HG03354 (cell line): ENCODE measurements around the gene CSKMT.
A peak's percentile ranks its signal among the peaks of the same experiment; 100 is the strongest.
"Not testable (repeated sequence)": the region's sequence is repeated elsewhere in the genome, so short reads cannot be mapped to it uniquely, and the experiment has no call there.

Experiments used
- ATAC-seq: cut with Tn5 transposase; IDR thresholded peaks from one replicate; pipeline ENCODE4 v1.9.1; 2021; ENCODE audit warnings: mild to moderate bottlenecking; ENCODE audit not compliant: unreplicated experiment, poor library complexity, severe bottlenecking

Gene CSKMT

DNA sequence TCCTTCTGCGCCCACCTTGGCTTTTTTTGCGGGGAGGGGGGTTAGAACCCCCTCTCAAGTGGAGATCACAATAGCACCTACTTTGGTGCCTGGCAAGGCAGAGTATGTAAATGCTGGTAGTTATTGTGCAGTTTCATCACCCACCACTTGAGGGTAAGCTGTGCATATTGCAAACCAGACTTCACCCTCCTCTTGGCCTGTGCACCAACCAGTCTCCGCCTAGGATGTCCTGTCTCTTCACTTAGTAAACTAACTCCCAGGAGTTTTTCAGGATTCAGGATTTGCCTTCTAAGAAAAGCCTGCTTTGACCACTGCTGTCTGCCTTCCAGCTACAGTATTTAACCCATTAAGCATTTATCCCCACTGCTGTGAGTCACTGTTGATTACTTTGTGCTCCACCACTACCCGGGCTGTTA is 15.7 kb downstream of the CSKMT start:
- peak; percentile 68 for ATAC-seq

DNA sequence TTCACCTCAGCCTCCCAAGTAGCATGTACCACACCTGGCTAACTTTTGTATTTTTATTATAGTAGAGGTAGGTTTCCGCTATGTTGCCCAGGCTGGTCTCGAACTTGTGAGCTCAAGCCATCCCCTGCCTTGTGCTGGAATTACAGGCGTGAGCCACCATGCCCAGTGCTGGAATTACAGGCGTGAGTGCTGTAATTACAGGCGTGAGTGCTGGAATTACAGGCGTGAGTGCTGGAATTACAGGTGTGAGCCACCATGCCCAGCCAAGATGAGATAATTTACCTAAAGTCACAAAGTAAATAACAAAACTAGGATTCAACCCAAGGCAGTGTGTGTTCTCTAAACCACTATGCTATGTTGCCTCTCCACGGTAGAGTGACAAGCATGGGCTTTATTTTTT is 17.4 kb downstream of the CSKMT start:
- ATAC-seq, result no peak

DNA sequence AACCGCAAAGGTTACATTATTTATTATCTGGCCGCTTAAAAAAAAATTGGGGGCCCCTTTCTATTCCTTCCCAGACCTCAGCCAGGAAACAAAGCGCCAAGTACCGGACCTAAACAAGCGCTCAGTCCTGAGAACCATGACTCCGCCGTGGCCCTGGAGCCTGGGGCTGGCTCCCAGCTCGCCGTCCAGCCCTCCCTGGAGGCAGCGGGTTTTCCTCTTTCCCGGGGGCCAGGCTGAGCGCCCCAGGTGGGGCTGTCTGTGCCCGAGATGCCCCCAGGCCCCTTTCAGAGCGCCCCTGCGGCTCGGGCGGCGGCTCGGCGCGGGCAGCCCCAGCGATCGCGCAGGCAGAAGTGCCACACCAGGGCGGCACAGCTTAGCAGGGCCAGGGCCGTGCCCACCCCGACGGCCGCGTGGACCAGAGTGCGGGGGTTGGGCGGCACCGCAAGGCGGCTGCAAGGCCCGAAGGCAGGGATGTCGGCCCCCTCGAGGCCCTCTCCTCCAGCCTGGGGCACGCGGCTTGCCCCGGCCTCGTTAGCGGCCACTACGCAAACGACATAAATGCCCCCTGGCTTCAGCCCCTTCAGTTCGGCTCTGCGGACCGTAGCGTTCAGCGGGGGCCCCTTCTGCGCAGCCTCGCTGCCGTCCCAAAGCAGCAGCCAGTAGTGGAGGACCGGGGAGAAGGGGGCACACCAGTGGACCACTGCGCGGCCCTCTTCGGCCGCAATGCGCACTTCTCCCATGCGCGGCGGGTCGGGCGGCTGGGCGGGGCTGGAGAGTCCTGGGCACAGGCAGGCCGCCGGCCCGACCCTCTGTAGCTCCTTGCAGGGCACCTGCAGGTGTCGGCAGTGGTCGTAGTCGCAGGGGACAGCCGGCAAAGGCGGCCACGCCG is 22.6 kb downstream of the CSKMT start:
- no peak for ATAC-seq

DNA sequence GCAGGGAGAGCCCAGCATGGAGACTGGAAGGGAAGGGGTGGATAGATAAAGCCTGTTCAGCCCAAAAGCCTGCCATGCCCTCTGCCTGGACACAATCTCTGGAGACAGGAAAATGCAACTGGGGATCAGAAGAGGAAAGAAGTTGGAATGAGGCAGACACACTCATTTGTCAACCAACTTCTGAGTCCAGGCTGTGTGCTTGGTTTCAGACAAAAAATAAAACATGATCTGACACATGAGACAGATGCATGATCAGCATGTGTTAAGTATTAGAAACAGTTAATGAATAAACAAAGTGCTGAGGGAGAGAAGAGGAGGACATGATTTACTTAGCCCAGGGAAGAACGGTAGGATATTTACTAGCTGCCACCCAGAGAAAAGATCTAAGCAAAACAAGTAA is 23.4 kb downstream of the CSKMT start:
- no peak for ATAC-seq

DNA sequence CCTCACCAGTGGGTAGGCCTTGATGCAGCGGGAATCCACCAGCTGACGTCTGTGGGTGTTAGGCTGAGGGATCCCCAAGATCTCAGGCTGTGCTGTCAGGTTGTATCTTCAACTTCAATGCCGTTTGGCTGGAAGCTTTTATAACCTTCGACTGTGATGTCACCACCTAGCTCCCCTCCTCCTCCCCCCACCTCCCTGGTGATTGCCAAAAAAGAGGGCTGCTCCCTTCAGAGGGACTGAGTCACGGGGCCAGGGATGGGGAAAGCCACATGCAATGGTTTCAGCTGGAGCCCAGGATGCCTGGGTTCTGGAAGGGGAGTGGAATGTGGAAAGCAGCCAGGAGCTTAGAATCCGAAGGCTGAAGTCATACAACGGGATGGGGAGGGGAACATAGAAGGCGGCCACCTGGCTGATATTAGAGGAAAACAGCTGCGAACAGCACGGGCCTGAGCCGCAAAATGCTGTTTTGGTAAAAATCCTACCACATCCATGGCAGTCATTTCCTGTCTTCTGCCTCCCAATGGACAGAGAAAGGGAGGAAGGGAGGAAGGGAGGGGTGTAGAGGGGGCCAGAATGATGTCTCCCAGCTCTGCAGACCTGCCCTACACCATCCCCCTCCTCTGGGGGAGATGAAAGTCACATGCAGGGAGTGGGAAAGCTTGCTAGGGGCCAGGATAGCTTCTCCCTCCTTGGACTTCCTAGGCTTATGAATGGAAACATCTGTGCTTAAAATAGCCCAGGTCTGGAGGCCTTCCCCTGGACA is 24.5 kb downstream of the CSKMT start, which contains the start of gene LRRN4CL:
LRRN4CL (minus strand) TSS at position 110 of the 763 bp plus-strand sequence. CDS start 1,022 bp downstream, outside the sequence.
- no peak for ATAC-seq

DNA sequence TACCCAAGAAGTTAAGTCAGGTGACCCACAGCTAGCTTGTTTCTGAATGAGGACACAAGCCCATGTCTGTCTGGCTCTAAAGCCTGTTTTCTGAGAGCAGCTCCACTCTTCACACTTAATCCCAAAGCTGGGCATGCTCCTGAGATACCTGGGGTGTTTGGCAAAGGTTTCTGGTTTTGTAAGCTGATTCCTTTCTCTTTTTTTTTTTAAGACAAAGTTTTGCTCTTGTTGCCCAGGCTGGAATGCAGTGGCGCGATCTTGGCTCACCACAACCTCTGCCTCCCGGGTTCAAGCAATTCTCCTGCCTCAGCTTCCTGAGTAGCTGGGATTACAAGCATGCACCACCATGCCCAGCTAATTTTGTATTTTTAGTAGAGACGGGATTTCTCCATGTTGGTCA is 28.5 kb downstream of the CSKMT start:
- ATAC-seq, result not testable (repeated sequence)

DNA sequence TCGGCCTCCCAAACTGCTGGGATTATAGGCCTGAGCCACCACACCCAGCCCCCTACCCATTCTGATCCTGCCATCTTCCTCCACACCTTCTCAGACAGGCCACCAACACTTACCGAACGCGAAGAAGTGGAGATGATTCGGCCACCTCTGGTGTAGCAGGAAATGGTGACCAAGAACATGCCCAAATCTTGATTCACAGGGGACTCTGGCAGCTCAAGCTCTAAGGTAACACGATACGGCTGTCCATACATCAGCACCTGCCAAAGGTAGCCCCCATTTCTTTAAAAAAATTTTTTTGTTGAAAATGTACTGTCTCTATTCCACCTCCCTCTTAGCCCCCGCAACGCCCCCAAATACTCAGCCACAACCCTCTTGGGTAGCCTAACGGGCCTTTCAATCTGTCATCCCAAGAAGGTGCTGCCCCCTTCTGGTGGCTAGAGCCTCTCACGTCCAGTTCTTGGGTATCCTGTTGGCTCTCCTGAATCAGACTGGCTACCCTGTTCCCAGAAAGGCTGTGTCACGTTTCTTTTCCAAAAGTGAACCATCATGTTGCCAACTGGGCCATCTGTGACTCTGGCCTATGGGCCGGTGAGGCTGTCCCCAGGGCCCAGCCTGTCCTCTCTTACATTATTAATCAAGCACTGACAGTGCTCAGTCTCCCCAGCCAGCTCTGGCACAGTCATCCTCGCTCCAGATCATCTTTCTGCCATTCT is 29.5 kb downstream of the CSKMT start:
- ATAC-seq, result no peak

DNA sequence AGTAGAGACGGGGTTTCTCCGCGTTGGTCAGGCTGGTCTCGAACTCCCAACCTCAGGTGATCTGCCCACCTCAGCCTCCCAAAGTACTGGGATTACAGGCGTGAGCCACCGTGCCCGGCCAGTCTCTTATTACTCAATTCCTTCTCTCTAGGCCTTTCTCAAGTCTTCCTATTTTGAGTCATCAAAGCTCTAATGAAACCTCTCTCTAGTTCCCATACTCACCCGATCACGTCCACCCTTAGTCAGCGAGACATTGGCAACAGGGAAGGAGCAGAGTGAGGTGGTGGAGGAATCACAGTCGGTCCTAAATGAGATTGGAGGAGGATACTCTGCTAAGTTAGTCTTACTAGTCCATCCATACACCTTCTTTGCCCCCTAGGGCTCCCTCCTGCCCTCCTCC is 37.1 kb downstream of the CSKMT start:
- no peak for ATAC-seq

DNA sequence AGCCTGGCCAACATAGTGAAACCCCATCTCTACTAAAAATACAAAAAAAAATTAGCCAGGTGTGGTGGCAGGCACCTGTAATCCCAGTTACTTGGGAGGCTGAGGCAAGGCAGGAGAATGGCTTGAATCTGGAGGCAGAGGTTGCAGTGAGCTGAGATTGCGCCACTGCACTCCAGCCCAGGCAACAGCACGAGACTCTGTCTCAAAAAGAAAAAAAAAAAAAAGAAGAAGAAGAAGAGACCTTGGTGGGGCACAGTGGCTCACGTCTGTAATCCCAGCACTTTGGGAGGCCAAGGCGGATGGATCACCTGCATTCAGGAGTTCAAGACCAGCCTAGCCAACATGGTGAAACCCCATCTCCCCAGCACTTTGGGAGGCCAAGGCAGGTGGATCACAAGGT is 38.8 kb downstream of the CSKMT start:
- not testable (repeated sequence) for ATAC-seq

DNA sequence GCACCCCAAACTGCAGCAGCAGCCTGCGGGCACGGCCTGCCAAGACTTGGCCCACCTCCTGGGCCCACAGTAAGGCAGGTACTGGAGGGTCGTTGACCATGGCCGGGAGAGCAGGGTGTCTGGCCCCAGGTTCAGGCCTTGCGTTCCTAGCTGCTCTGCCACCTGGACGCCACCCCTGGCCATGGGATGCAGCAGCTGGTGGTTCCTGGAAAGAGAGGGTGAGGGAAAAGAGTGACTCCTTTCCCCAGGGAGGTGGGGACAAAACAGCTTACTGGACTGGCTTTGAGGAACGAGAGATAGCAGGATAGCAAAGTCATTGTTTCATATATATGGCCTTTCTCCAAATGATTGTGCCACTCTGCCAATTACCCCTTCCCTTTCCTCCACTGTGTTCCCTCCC is 40.3 kb downstream of the CSKMT start:
- no peak for ATAC-seq

DNA sequence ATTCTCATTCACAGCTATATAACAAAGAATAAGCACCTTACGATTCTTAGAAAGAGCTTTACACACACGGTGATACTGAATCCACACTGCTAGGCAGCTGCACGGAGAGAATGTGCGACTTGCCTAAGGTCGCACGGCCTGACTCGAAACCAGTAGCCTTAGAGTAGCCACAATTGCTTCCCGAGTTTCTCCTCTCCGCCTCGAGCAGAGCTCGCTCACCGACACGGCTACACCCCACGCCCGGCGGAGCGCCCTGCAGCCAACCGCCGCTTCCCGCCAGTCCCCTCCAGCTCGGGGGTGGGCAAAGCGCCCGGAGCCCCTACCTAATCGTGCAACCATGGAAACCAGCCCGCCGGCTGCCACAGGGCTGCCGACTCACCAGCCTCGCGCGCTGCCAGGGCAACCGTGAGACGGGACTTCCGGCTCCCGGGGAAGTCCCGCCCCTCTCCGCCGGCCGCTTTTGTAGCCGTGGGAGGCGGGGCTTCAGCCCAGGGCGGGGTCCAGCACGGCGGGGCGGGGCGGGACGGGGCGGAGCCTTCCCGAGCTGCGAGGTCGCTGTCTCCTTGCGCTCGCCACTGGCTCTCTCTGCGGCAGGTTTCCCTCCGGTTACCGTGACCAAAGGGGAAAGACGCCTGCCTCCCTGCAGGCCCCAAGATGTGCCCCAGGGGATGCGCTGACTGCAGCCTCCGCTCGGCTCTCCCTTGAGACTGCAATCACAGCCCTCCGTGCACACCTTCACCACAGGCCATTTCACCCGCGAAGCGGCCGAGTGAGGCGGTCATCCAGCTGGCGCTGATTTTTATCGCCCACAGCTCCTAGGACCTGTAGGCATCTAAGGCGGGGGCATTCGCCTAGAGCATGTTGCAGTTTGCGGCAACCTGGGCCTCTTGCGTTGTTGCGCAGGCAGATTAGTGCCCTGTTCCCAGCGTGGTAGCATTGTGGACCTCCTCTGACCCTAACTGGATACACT is 41.1 kb downstream of the CSKMT start:
- ATAC-seq, result peak; percentile 54

DNA sequence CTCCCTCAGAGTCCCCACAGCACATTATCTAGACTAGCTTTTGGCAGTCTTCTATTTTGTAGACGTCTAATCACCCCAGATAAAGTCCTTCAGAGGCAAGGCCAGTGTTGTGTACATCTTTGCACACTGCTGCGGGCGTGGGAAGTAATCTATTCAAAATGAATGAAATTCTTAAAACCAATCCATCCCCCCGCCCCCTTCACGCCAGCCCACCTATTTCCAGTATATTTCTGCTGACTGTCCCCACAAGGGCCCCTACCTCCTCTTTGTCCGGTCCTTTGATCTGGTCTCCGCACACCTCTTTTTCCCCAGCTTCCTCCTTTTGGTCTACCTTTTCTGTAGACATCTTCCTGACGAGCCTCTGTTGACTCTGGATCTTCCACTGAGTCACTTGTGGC is 41.7 kb downstream of the CSKMT start:
- ATAC-seq, result no peak

DNA sequence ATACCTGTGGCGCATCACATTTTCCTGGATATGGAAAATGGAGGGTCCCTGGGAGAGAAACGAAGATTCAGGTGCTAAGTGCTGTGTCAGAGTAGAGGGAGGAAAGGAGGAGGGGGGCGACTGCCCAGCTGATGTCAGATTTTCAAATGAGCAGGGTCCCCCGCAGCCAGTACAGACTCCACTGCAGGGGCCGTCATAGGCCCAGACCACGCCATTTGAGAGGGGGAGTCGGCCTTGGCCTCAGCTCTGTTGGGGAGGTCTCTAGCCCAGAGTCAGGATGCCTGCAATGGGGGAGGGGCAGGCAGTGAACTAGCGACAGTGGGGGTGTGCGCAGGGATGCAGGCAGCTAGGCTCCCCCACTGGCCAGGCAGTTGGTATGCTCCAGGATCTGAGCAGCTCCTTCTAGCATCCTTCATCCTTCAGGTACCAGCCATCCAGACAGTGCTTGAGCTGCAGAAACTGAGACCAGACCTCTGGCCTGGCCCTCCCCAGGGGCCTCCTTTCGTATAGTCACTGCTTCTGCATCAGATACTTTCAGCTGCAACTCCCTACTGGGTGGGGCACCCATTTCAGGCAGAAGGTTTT is 42.3 kb downstream of the CSKMT start, which contains the start of the genes BSCL2 and GNG3:
BSCL2 (minus strand) TSS at position 148 of the 585 bp plus-strand sequence. CDS start 229 bp downstream, outside the sequence.
GNG3 (plus strand) TSS at position 400 of the 585 bp plus-strand sequence. CDS start 620 bp downstream, outside the sequence.
- ATAC-seq, result no peak

DNA sequence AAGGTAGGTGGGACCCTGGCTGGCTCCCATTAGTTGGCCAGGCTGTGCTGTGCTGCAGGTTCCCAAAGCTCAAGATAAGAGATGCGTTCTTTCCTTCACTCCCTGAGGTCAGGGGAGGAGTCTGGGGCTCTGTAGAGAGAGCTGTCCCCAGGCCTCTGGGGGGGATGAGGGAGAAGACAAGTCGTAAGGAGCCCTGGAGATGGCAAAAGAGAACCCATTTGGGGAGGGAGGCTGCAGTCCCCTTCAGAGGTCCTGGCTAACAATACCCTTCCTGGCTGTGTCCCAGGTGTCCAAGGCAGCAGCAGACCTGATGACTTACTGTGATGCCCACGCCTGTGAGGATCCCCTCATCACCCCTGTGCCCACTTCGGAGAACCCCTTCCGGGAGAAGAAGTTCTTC is 43.3 kb downstream of the CSKMT start:
- ATAC-seq, result no peak

DNA sequence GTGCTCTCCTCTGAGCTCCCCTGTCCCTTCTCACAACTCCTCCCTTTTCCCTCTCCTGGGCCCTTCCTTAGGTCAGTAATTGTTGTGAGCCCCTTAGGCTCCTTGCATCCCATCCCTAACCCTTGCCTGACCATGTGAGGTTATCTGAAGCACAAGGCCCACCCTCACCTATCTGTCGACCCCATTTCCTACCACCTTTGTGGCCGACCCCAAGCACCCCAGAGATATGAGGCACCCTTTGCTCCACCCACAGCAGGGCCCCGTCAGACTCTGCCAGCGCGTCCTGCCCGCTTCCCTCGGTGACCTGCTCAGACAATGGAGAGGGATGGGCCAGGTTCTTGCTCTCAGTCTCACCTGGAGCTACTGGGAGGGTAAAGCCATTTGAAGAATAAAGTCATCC is 43.7 kb downstream of the CSKMT start:
- no peak for ATAC-seq

DNA sequence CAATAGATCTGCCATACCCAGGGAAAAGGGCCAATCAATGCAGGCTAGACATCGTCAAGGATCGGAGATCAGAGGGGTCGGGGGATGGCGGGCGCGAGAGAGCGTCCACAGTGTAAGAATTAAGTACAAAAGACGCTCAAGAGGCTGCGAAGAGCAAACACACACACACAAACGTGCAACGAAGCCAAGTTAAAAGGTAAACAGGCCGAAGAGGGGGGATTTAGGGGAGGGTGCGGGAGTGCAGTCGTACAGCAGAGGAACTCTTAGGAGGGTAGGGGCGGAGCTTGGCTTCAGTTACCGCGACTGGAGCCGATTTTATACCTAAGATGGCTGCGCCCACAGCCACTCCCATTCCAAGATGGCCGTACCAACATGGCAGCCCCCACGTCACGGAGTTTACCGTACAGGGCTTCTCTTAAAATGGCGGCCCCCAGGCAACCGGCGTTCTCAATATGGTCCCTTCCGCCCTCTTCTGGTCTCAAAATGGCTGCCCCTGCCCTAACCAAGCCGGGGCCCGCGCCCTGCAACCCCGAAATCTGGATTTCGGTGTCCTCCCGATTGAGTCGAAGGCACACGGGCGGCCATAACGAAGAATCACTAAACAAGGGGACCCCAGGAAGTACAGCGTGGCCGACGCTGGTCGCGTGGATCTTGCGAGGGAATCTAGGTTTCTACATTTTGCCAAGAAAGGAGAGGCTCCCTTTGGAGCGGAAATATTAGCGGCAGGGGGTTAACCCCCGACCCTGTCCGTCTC is 44.3 kb downstream of the CSKMT start:
- ATAC-seq, result peak; percentile 69

DNA sequence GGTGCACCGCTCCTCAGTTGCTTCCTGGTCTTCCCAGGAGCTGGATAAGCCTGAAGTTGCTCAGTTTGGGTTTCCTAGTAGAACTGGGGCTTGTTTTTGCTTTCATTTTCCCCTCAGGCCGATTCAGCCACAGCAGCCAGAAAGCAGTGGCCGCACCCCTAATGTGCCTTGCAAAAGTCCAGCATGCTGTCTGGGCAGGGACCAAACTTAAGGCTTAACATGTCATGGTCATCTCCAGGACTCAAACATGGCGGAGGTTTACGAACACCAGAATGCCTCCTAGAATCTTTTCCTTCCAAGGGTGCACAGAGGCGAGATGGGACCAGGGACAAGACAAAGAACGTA is 44.9 kb downstream of the CSKMT start:
- no peak for ATAC-seq

DNA sequence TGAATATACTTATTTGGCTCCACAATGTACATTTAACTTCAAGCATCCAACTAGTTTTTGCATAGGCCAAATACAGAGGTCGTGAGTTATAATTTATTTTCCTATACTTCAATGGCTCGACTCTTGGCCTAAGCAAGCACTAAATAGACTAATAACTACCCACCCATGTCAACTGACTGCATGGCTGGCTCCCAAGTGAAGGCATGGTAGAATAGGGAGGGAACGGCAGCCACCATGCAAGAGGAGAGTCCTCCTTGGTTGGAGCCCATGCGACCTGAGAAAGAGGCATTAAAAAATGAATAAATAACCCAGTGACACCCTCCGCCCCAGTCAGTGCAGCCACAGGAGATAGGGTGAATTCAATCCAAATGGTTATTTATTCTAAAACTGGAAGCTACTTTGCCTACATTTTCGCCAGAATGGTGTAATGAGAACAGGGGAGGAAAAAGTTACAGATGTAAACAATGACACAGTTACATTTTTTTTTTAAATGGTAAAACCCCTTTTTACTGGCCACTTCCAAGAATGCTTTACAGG is 47.2 kb downstream of the CSKMT start:
- no peak for ATAC-seq
